Kidney (tissue), 14 donors: ENCODE results near the gene ABLIM1. TPM values are rescaled to one million over a fixed set of nuclear protein-coding genes. Genes with fewer than 3 reads are reported as not detected.

Experiments used
- DNase-seq, 5 donors: peaks; one replicate each; pipeline ENCODE4 v3.0.0-alpha.2; 2013 to 2020
- FAIRE-seq: peaks from 2 replicates; lab custom pipeline; 2012; peaks lifted over from hg19 to GRCh38; lab: Jason Lieb, UNC
- H3K27ac ChIP-seq, 2 donors: one replicate each; pipeline ENCODE4 v1.7.0; 2013; ENCODE audit warnings: low read depth in 2 of 2, low read length in 2 of 2, inconsistent platforms in 1 of 2
- H3K27me3 ChIP-seq: one replicate; pipeline ENCODE4 v1.7.1; 2013; ENCODE audit warnings: low read length, inconsistent platforms; ENCODE audit not compliant: control insufficient read depth, insufficient read depth
- H3K36me3 ChIP-seq, 3 donors: one replicate each; pipeline versions ENCODE4 v1.7.0 to v1.7.1; 2013; ENCODE audit warnings: low read length in 3 of 3, control low read depth in 1 of 3, inconsistent platforms in 1 of 3; ENCODE audit not compliant: insufficient read depth in 3 of 3, control insufficient read depth in 2 of 3
- H3K4me1 ChIP-seq, 3 donors: one replicate each; pipeline versions ENCODE4 v1.7.0 to v1.7.1; 2013; ENCODE audit warnings: low read length in 3 of 3, inconsistent platforms in 1 of 3, low read depth in 1 of 3; ENCODE audit not compliant: control insufficient read depth in 2 of 3, insufficient read depth in 2 of 3
- H3K4me3 ChIP-seq, 3 donors: one replicate each; pipeline versions ENCODE4 v1.7.0 to v1.8.1; 2013; ENCODE audit warnings: low read length in 3 of 3, control low read depth in 1 of 3, inconsistent platforms in 1 of 3
- H3K9ac ChIP-seq, 3 donors: one replicate each; pipeline versions ENCODE4 v1.7.0 to v1.7.1; 2013; ENCODE audit warnings: low read length in 3 of 3, control low read depth in 1 of 3, inconsistent platforms in 1 of 3
- H3K9me3 ChIP-seq, 3 donors: one replicate each; pipeline versions ENCODE4 v1.7.0 to v1.7.1; 2013; ENCODE audit warnings: low read length in 3 of 3, control low read depth in 1 of 3, inconsistent platforms in 1 of 3; ENCODE audit not compliant: control insufficient read depth in 2 of 3, insufficient read depth in 1 of 3
- intact Hi-C: fragments of 100-400 bp; cut with DNase I; formaldehyde crosslinking; loops from one replicate; pipeline ENCODE4 v1.11.1; 2022
- polyA plus RNA-seq: library from polyadenylated mRNA; stranded (reverse); fragments of 350-450 nt; fragmentation: Illumina TruSeq; extraction: RNeasy Lipid Tissue Mini Kit (QIAGEN cat#74804); gene quantifications from one replicate; pipeline ENCODE4 v1.2.3, GENCODE V29; 2014; ENCODE audit warnings: low read depth, low replicate concordance; ENCODE audit not compliant: insufficient read depth
- total RNA-seq: library from RNA; stranded (reverse); fragmentation: NEBNext Ultra II Directional; extraction: Animal tissue kit (Norgen Biotek cat#: 25700); gene quantifications from one replicate; pipeline ENCODE4 v1.2.1, GENCODE V29; 2021
- TF ChIP-seq, protein P1 (sequence below): IDR thresholded peaks from 3 replicates; pipeline ENCODE4 v1.5.1; 2012; ENCODE audit warnings: mild to moderate bottlenecking, moderate library complexity, borderline replicate concordance; ENCODE audit not compliant: insufficient read depth; ENCODE audit errors: extremely low read depth
- donor health status: control.
- donor health status: control.
- donor health status: control.
- donor health status: control.
- donor health status: control.
- donor health status: DM: yes; HTN: yes; CAD: no.
- donor health status: Normal renal cell carcinoma (clear cell type).

ABLIM1 gene
- total and polyA plus RNA-seq, 2 donors from 2014 or later, result 32.3 to 158 TPM

GRCh38 chr10:114396464-114396863 lies 261.6 kb downstream of the ABLIM1 start:
- no peak overlapping the region for H3K9ac ChIP-seq
- no peak for FAIRE-seq
- H3K9me3 ChIP-seq, result no peaks in the 10 kb centered on the region
- intact Hi-C loops, result no loop called here
- no peak overlapping the region for H3K27ac ChIP-seq
- no peak overlapping the region for H3K4me3 ChIP-seq
- TF ChIP-seq, protein P1, sequence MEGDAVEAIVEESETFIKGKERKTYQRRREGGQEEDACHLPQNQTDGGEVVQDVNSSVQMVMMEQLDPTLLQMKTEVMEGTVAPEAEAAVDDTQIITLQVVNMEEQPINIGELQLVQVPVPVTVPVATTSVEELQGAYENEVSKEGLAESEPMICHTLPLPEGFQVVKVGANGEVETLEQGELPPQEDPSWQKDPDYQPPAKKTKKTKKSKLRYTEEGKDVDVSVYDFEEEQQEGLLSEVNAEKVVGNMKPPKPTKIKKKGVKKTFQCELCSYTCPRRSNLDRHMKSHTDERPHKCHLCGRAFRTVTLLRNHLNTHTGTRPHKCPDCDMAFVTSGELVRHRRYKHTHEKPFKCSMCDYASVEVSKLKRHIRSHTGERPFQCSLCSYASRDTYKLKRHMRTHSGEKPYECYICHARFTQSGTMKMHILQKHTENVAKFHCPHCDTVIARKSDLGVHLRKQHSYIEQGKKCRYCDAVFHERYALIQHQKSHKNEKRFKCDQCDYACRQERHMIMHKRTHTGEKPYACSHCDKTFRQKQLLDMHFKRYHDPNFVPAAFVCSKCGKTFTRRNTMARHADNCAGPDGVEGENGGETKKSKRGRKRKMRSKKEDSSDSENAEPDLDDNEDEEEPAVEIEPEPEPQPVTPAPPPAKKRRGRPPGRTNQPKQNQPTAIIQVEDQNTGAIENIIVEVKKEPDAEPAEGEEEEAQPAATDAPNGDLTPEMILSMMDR, result no peak
- peaks cover 0 to 31% (median 16%) of the 10 kb centered on the region in 3 donors for H3K4me1 ChIP-seq
- no peaks in the 10 kb centered on the region for H3K27me3 ChIP-seq
- no peaks in the 10 kb centered on the region for H3K36me3 ChIP-seq
- DNase-seq, result no peak

GRCh38 chr10:114395366-114396022 lies 262.6 kb downstream of the ABLIM1 start:
- Histone ChIP-seq H3K4me1 (peaks cover 0 to 27% (median 17%) of the 10 kb centered on the region in 3 donors), H3K27me3 (no peaks in the 10 kb centered on the region), H3K9ac (no peak overlapping the region), H3K4me3 (no peak overlapping the region), H3K9me3 (no peaks in the 10 kb centered on the region), H3K36me3 (no peaks in the 10 kb centered on the region), H3K27ac (no peak overlapping the region)
- DNase-seq (no peak), FAIRE-seq (no peak)
- TF ChIP-seq, protein P1, result no peak
- intact Hi-C loops, result no loop called here

DNA sequence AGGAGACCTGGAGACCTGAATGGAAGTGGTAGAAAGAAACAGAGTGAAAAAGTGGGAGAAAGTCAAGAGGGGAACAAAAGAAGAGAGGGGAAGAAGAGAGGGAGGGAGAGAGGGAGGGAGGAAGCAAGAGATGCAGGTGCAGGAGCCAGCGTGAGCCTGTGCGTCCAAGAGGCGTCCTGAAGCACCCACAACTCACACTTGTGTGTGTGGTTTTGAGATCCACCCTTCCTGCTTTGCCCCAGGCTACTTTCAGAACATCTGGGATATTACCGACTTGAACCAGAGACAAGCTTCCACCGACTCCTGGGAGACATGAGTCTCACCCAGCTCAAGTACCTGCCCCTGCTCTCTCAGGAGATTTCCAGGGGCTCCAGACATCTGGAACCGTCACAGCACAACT lies 263.5 kb downstream of the ABLIM1 start:
- no peaks in the 10 kb centered on the region for H3K27me3 ChIP-seq
- intact Hi-C loops, result no loop called here
- H3K36me3 ChIP-seq, result no peaks in the 10 kb centered on the region
- DNase-seq (no peak), FAIRE-seq (no peak)
- no peak overlapping the region for H3K9ac ChIP-seq
- no peak overlapping the region for H3K27ac ChIP-seq
- H3K4me1 ChIP-seq, result peaks cover 0 to 28% (median 21%) of the 10 kb centered on the region in 3 donors
- H3K9me3 ChIP-seq, result no peaks in the 10 kb centered on the region
- TF ChIP-seq, protein P1, result no peak
- H3K4me3 ChIP-seq, result no peak overlapping the region
